GM19193 (cell line): Measurements from ENCODE around the gene KREMEN1.

ENCODE experiments used
- POLR2A ChIP-seq: IDR thresholded peaks from 4 replicates; pipeline ENCODE4 v1.6.1; 2011; ENCODE audit not compliant: insufficient read depth, insufficient read length; ENCODE audit errors: extremely low read depth

Gene KREMEN1

GRCh38 chr22:29041408-29041807, 31.4 kb upstream of the KREMEN1 start:
- TF ChIP-seq POLR2A, result no peak

- no peak for TF ChIP-seq POLR2A
Measured at GRCh38 chr22:29043906-29044575, 28.8 kb upstream of the KREMEN1 start.

GRCh38 chr22:29044657-29045176, 28.1 kb upstream of the KREMEN1 start:
- no peak for TF ChIP-seq POLR2A

- TF ChIP-seq POLR2A, result no peak
Measured at GRCh38 chr22:29048822-29049654, 23.8 kb upstream of the KREMEN1 start.

- TF ChIP-seq POLR2A, result no peak
Measured at GRCh38 chr22:29049655-29050263, 23.1 kb upstream of the KREMEN1 start.

- no peak for TF ChIP-seq POLR2A
Measured at GRCh38 chr22:29050457-29050856, 22.4 kb upstream of the KREMEN1 start.

- no peak for TF ChIP-seq POLR2A
Measured at GRCh38 chr22:29053048-29053702, 19.7 kb upstream of the KREMEN1 start.

- no peak for TF ChIP-seq POLR2A
Measured at GRCh38 chr22:29054251-29054767, 18.5 kb upstream of the KREMEN1 start.

- no peak for TF ChIP-seq POLR2A
Measured at GRCh38 chr22:29055192-29055830, 17.5 kb upstream of the KREMEN1 start.

- no peak for TF ChIP-seq POLR2A
Measured at GRCh38 chr22:29056472-29056871, 16.4 kb upstream of the KREMEN1 start.

- TF ChIP-seq POLR2A, result no peak
Measured at GRCh38 chr22:29060251-29060869, 12.5 kb upstream of the KREMEN1 start.

- TF ChIP-seq POLR2A, result no peak
Measured at GRCh38 chr22:29060931-29061330, 11.9 kb upstream of the KREMEN1 start.

- no peak for TF ChIP-seq POLR2A
Measured at GRCh38 chr22:29061773-29062172, 11.1 kb upstream of the KREMEN1 start, which contains the start of gene C22orf31. Gene C22orf31 (minus strand): TSS chr22:29061831. CDS start chr22:29061792, 39 bp downstream.
